ENCODE measurements around the gene LRRC55.
"Not testable (repeated sequence)": the region's sequence is repeated elsewhere in the genome, so short reads cannot be mapped to it uniquely, and the experiment has no call there.

LRRC55 gene

GRCh38 chr11:57162179-57162898 is 19.4 kb upstream of the LRRC55 start:
- DNase-seq: no peak

GRCh38 chr11:57163160-57163868 is 18.4 kb upstream of the LRRC55 start:
- DNase-seq: no peak

GRCh38 chr11:57164317-57164716 is 17.4 kb upstream of the LRRC55 start:
- DNase-seq: no peak

- no peak for DNase-seq
These were observed 14.5 kb upstream of the LRRC55 start for GRCh38 chr11:57167125-57167846.

- not testable (repeated sequence) for DNase-seq
These were observed 11.9 kb upstream of the LRRC55 start for GRCh38 chr11:57169732-57170313.

GRCh38 chr11:57172031-57172430 is 9.7 kb upstream of the LRRC55 start:
- DNase-seq: no peak

- no peak for DNase-seq
These were observed 7.1 kb upstream of the LRRC55 start for GRCh38 chr11:57174656-57175055.

GRCh38 chr11:57175478-57175877 is 6.3 kb upstream of the LRRC55 start:
- no peak for DNase-seq

GRCh38 chr11:57178334-57178733 is 3.4 kb upstream of the LRRC55 start:
- DNase-seq: no peak

- DNase-seq: no peak
These were observed 2.1 kb upstream of the LRRC55 start for GRCh38 chr11:57179681-57180080.

GRCh38 chr11:57180081-57180561 is 1.6 kb upstream of the LRRC55 start:
- no peak for DNase-seq

GRCh38 chr11:57180964-57181363 is 789 bp upstream of the LRRC55 start:
- no peak for DNase-seq

GRCh38 chr11:57182896-57183295 is 1.1 kb downstream of the LRRC55 start:
- no peak for DNase-seq

- no peak for DNase-seq
These were observed 8.8 kb downstream of the LRRC55 start for GRCh38 chr11:57190548-57190947.

GRCh38 chr11:57191311-57192219 is 9.8 kb downstream of the LRRC55 start:
- no peak for DNase-seq

- DNase-seq: no peak
These were observed 10.6 kb downstream of the LRRC55 start for GRCh38 chr11:57192316-57192715.

- DNase-seq: no peak
These were observed 14.8 kb downstream of the LRRC55 start for GRCh38 chr11:57196596-57196995.

- no peak for DNase-seq
These were observed 16.0 kb downstream of the LRRC55 start for GRCh38 chr11:57197762-57198161.

- no peak for DNase-seq
These were observed 17.6 kb downstream of the LRRC55 start for GRCh38 chr11:57199330-57199729.

- no peak for DNase-seq
These were observed 19.2 kb downstream of the LRRC55 start for GRCh38 chr11:57200917-57201316.

- DNase-seq: no peak
These were observed 20.5 kb downstream of the LRRC55 start for GRCh38 chr11:57202281-57202680.

- DNase-seq: no peak
These were observed 21.6 kb downstream of the LRRC55 start for GRCh38 chr11:57203359-57203758.
